ENCODE measurements around the gene NCAPH2.

NCAPH2 gene

DNA sequence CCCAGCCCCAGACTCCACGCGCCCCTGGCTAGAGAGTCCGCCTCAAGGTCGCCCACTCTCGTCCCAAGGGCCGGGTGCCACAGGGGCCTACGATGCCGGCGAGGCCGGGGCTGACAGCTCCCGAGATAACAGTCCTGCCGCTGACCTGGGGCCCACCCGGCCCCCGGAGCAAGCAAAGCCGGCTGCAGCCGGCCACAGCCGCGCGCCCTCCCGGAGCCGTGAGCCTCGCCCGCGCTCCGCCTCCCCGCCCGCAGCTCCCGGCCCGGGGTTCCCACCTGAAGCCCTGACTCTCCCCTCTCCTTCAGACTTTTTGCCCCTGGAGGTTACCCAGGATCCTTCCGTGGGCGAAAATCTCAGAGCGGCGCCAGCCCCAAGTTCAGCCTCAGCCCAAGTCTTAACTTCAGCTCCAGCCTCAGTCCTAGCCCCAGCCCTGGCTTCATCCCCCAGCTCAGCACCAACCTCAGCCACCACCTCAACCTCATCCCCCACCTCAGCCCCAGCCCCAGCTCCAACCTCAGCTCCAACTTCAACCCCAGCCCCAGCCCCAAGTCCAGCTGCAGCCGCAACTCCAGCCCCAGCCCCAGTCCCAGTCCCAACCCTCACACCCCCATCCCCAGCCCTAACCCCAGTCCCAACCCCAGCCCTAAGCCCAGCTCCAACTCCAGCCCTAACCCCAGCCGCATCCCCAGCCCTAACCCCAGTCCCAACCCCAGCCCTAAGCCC is 39.4 kb downstream of the NCAPH2 start:
- Mint-ChIP-seq H3K4me3 (peak overlapping the region; percentile 65), H3K27ac (peak overlapping the region; percentile 84), H3K4me1 (ENCODE audit: low read depth) (peaks cover 39% of the 10 kb centered on the region), H3K9me3 (no peaks in the 10 kb centered on the region), H3K36me3 (ENCODE audit: low read depth) (peaks cover 10% of the 10 kb centered on the region), H3K27me3 (ENCODE audit: low read depth) (no peaks in the 10 kb centered on the region)

DNA sequence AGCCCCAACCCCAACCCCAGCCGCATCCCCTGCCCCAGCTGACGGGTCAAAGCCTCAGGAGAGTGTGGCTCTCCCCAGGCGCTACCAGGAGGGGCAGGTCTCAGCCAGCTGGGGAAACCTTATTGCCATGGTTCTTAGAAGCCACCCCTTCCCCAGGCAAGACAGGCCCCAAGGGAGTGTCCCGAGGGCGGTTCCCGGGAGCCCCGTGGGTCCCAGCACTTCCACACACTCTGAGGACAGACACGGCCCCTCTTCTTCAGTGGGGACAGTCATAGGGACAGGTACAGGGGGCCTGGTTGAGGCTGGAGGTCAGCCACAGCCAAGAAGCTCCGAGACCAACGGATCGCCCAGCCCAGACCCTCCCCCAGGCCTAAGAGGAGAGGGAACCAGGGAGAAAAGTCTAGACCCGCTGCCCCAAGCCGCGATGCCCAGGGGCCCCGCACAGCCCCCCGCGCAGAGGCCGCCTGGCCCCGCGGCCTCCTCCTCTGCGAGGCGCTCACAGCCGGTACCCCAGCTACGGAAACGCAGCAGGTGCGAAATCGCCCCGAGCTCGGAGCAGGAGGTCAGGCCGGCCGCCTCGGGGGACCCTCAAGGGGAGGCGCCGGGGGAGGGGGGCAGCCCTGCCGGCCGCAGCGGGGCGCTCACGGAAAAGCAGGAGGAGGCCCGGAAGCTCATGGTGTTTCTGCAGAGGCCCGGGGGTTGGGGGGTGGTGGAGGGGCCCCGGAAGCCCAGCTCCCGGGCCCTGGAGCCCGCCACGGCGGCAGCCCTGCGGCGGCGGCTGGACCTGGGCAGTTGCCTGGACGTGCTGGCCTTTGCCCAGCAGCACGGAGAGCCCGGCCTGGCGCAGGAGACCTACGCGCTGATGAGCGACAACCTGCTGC is 40.3 kb downstream of the NCAPH2 start:
- Mint-ChIP-seq H3K9me3 (no peaks in the 10 kb centered on the region), H3K4me3 (peak overlapping the region; percentile 67), H3K36me3 (ENCODE audit: low read depth) (peaks cover 8% of the 10 kb centered on the region), H3K4me1 (ENCODE audit: low read depth) (peaks cover 36% of the 10 kb centered on the region), H3K27ac (peak overlapping the region; percentile 85), H3K27me3 (ENCODE audit: low read depth) (no peaks in the 10 kb centered on the region)

DNA sequence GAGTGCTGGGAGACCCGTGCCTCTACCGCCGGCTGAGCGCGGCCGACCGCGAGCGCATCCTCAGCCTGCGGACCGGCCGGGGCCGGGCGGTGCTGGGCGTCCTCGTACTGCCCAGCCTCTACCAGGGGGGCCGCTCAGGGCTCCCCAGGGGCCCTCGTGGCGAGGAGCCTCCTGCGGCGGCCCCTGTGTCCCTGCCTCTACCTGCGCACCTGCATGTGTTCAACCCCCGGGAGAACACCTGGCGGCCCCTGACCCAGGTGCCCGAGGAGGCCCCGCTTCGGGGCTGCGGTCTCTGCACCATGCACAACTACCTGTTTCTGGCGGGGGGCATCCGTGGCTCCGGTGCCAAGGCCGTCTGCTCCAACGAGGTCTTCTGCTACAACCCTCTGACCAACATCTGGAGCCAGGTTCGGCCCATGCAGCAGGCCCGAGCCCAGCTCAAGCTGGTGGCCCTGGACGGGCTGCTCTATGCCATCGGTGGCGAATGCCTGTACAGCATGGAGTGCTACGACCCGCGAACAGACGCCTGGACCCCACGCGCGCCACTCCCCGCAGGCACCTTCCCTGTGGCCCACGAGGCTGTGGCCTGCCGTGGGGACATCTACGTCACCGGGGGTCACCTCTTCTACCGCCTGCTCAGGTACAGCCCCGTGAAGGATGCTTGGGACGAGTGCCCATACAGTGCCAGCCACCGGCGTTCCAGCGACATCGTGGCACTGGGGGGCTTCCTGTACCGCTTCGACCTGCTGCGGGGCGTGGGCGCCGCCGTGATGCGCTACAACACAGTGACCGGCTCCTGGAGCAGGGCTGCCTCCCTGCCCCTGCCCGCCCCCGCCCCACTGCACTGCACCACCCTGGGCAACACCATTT is 41.1 kb downstream of the NCAPH2 start:
- peaks cover 8% of the 10 kb centered on the region for H3K36me3 Mint-ChIP-seq (ENCODE audit: low read depth)
- H3K4me3 Mint-ChIP-seq, result peak overlapping the region; percentile 75
- peak overlapping the region; percentile 74 for H3K27ac Mint-ChIP-seq
- H3K27me3 Mint-ChIP-seq (ENCODE audit: low read depth), result no peaks in the 10 kb centered on the region
- H3K9me3 Mint-ChIP-seq, result no peaks in the 10 kb centered on the region
- H3K4me1 Mint-ChIP-seq (ENCODE audit: low read depth), result peaks cover 36% of the 10 kb centered on the region

DNA sequence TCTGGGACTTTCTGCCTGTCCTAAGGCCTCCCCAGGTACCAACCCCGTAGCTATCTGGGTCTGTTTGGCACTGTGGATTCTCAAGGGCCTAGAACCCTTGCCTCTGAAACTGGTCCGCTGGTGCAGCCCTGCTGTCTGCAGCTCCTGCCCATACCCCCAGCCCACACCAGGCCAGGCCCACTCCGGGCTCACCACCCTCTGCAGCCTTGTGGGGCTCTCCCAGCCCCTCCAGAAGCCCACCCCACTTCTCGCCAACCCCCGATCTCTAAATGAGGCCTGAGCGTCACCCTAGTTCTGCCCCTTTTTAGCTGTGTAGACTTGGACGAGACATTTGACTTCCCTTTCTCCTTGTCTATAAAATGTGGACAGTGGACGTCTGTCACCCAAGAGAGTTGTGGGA is 42.4 kb downstream of the NCAPH2 start:
- Mint-ChIP-seq H3K4me1 (ENCODE audit: low read depth) (peaks cover 25% of the 10 kb centered on the region), H3K4me3 (peak overlapping the region; percentile 75), H3K36me3 (ENCODE audit: low read depth) (peaks cover 8% of the 10 kb centered on the region), H3K9me3 (no peaks in the 10 kb centered on the region), H3K27ac (peak overlapping the region; percentile 65), H3K27me3 (ENCODE audit: low read depth) (no peaks in the 10 kb centered on the region)

DNA sequence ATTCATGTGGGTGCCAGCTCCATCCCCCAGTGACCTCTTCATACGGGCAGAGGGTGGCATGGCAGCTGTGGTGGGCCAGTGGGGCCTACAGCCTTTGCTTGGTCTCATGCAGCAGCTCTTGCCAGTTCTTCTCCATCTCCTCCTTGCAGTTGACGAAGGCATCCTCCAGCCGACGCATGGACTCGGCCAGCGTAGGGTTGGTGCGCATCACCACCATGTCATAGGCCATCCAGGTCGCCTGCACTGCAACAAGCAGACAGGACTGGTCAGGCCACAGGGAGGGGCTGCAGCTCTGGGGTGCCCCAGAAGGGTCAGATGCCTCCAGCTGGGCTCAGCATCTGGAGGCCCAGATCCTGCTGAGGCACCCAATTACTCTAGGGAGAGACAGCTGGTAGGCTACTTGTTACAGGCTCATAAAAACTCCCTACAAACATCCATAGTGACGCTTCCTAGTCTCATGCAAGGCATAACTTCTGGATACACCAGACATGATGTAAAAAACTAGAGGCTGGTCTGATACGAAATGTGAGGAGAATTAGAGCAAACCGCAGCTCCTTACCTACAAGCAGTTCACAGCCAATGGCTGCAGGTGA is 43.2 kb downstream of the NCAPH2 start:
- peaks cover 8% of the 10 kb centered on the region for H3K36me3 Mint-ChIP-seq (ENCODE audit: low read depth)
- no peaks in the 10 kb centered on the region for H3K9me3 Mint-ChIP-seq
- H3K27ac Mint-ChIP-seq, result no peak overlapping the region
- H3K4me1 Mint-ChIP-seq (ENCODE audit: low read depth), result peaks cover 17% of the 10 kb centered on the region
- H3K27me3 Mint-ChIP-seq (ENCODE audit: low read depth), result no peaks in the 10 kb centered on the region
- H3K4me3 Mint-ChIP-seq, result peak overlapping the region; percentile 37

DNA sequence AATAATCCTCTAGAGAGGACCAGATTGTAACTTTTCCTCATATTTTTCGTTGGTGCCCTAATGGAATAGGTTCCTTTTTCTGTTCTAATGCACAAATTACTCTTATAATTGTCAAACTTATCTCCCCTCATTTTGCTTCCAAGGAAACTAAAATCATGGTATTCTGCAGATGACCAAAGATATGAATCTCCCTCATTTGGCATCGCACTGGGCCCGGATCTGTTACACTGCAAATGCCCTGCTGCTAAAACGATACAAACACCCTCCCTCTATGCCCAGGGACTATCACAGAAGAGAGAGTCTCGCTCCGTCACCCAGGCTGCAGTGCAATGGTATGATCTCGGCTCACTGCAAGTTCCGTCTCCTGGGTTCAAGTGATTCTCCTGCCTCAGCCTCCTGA is 45.3 kb downstream of the NCAPH2 start:
- no peaks in the 10 kb centered on the region for H3K27me3 Mint-ChIP-seq (ENCODE audit: low read depth)
- peaks cover 8% of the 10 kb centered on the region for H3K36me3 Mint-ChIP-seq (ENCODE audit: low read depth)
- peaks cover 11% of the 10 kb centered on the region for H3K4me1 Mint-ChIP-seq (ENCODE audit: low read depth)
- H3K4me3 Mint-ChIP-seq, result no peak overlapping the region
- H3K27ac Mint-ChIP-seq, result no peak overlapping the region
- no peaks in the 10 kb centered on the region for H3K9me3 Mint-ChIP-seq

DNA sequence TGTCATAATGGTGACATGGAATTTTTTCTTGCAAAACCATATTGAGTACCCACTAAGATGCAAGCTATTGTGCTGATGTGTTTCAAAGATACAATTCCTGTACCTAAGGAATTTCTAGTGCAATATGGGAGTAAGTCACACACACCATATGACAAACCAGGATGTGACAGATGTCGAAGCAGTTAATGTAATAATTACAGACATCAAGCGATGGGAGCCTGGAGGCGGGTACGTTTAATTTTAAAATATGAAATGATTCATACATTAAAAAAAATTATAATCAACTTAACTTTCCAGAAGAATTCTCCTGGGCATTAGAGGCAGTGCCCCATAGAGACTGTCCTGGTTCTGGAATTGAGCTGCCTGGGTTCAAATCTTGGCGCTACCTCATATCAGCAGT is 48.7 kb downstream of the NCAPH2 start:
- Mint-ChIP-seq H3K4me3 (no peak overlapping the region), H3K27ac (no peak overlapping the region), H3K9me3 (no peaks in the 10 kb centered on the region), H3K27me3 (ENCODE audit: low read depth) (no peaks in the 10 kb centered on the region), H3K4me1 (ENCODE audit: low read depth) (peaks cover 7% of the 10 kb centered on the region), H3K36me3 (ENCODE audit: low read depth) (no peaks in the 10 kb centered on the region)

DNA sequence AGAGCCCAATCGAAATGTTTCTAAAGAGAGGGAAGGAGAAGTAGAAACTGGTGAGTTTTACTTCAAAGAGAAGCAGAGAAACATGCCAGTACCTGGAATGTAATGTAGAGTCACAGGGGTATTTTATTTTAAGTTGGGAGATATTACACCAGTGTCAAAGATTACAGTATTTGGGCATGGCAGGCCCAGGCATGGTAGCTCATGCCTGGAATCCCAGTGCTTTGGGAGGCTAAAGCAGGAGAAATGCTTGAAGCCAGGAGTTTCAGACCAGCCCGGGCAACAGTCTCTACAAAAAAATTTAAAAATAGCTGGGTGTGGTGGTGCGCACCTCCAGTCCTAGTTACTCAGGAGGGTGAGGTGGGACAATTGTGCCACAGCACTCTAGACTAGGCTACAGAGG is 52.0 kb downstream of the NCAPH2 start:
- no peak overlapping the region for H3K27ac Mint-ChIP-seq
- H3K4me1 Mint-ChIP-seq (ENCODE audit: low read depth), result peaks cover 17% of the 10 kb centered on the region
- peaks cover 8% of the 10 kb centered on the region for H3K27me3 Mint-ChIP-seq (ENCODE audit: low read depth)
- no peaks in the 10 kb centered on the region for H3K9me3 Mint-ChIP-seq
- no peak overlapping the region for H3K4me3 Mint-ChIP-seq
- H3K36me3 Mint-ChIP-seq (ENCODE audit: low read depth), result no peaks in the 10 kb centered on the region

DNA sequence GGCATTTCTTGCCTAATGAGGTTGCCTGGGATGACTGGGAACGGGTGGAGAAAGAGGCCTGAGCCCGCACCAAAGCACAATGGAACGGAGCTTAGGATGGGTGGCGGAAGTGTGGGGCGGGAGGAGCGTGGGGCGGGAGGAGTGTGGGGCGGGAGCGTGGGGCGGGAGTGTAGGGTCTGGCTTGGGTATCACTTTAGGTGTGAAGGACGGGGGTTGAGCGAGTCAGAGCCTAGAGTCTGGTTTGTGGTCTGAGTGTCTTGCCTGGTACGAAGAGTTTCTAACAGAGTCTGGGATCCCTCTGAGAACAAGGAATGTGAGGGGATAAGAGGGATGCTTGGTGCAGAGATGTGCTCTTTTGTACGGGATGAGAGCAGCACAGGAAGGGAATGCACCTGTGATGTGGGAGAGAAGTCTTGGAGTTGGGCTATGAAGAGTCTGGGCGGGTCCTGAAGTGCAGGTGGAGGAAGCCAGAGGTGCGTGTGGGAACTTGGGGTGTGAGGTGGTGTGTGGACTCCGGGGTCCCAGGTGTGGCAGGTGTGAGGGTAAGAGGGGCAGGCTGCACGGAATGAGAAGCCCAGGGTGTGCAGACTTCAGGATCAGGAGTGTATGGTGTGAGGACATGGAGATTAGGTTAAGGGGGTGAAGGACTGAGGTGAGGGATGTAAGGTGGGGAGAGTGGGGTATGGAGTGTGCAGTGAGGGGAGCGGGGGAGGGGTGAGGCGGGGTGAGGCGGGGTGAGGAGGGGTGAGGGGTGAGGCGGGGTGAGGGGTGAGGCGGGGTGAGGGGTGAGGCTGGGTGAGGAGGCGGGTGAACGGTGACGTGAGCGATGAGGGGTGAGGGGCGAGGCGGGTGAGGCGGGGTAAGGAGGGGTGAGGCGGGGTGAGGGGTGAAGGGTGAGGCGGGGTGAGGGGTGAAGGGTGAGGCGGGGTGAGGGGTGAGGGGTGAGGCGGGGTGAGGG is 53.7 kb downstream of the NCAPH2 start:
- Mint-ChIP-seq H3K27me3 (ENCODE audit: low read depth) (peaks cover 8% of the 10 kb centered on the region), H3K4me3 (peak overlapping the region; percentile 69), H3K27ac (peak overlapping the region; percentile 72), H3K4me1 (ENCODE audit: low read depth) (peaks cover 17% of the 10 kb centered on the region), H3K36me3 (ENCODE audit: low read depth) (no peaks in the 10 kb centered on the region), H3K9me3 (no peaks in the 10 kb centered on the region)

DNA sequence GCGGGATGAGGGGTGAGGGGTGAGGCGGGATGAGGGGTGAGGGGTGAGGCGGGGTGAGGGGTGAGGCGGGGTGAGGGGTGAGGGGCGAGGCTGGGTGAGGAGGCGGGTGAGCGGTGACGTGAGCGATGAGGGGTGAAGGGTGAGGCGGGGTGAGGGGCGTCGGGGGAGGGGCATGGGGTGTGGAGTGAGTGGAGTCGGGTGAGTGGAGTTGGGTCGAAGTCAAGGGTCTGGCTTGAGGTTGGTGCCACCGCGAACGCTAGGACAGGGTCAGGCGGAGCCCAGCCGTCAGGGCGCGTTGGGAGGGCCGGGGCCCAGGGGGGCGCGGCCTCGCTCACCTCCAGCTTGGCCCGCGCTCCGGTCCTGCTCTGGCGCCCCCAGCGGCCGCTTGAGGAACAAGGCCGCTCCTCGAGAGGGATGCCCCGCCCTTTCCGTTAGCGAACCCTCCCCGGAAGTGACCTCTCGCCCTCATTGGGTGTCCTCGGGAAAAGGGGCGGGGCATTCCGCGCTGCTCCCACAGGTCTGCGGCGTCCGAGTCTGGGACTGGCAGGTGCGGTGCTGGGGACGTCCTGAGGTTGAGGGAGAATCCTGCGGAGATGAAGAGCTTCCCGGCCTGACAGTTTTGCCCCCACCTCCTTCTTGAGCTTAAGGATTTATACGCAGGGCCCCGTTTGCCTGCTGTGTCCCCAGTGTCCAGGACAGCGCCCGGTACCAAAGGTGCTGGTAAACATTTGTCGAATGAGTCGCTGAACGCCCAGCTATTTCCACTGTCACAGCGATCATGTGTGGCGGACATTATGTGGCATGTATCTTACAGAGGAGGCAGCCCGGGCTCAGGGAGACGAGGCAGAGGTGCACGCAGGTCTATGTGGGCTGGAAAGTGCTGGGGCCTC is 54.7 kb downstream of the NCAPH2 start, which contains the start of gene SYCE3:
Gene SYCE3 (minus strand): TSS at position 397 of the 890 bp plus-strand sequence. CDS start 6,514 bp downstream, outside the sequence.
- peaks cover 17% of the 10 kb centered on the region for H3K4me1 Mint-ChIP-seq (ENCODE audit: low read depth)

DNA sequence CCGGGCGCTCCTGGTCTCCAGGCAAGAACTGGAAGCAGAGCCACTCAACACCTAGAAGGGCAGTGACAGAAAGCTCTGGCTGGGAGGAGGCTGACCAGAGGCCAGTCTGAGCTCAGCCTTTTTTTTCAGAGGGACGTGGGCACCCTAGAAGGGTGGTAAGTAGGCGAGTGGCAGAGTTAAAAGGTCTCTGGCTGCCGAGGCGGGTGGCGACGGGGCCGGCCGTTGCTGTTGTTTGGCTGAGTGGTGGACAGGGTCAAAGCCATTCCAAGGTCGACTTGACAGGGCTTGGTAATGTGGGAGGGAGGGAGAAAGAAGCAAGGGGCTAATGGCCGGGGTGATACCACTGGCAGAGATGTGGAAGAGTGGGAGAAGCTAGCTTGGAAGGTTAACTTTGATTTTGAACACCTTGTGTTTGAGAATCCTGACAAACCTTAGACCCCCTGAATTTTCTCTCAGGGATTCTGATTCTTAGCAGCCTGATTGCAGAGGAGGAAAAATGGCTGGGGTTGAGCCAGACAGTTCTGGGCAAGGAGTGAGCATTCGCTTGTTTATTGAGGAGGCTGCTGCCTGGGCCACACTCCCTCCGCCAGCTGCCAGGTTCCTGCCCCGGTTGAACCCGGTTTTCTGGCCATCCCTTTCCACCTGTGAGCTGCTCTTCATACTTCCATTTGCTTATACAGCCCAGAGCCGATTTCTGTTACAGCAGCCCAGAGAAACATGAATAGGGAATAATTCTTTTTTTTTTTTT is 55.6 kb downstream of the NCAPH2 start:
- Mint-ChIP-seq H3K36me3 (ENCODE audit: low read depth) (peaks cover 2% of the 10 kb centered on the region), H3K9me3 (no peaks in the 10 kb centered on the region), H3K27me3 (ENCODE audit: low read depth) (peaks cover 8% of the 10 kb centered on the region), H3K4me3 (peak overlapping the region; percentile 90), H3K27ac (peak overlapping the region; percentile 79), H3K4me1 (ENCODE audit: low read depth) (peaks cover 17% of the 10 kb centered on the region)

More for the DNA sequence above, 54.7 kb downstream of the NCAPH2 start, which contains the start of gene SYCE3:
- Mint-ChIP-seq H3K27me3 (ENCODE audit: low read depth) (peaks cover 8% of the 10 kb centered on the region), H3K9me3 (no peaks in the 10 kb centered on the region), H3K4me3 (peak within 1 kb of the TSS; percentile 90), H3K27ac (peak within 1 kb of the TSS; percentile 79), H3K36me3 (ENCODE audit: low read depth) (no peaks in the 10 kb centered on the region)

DNA sequence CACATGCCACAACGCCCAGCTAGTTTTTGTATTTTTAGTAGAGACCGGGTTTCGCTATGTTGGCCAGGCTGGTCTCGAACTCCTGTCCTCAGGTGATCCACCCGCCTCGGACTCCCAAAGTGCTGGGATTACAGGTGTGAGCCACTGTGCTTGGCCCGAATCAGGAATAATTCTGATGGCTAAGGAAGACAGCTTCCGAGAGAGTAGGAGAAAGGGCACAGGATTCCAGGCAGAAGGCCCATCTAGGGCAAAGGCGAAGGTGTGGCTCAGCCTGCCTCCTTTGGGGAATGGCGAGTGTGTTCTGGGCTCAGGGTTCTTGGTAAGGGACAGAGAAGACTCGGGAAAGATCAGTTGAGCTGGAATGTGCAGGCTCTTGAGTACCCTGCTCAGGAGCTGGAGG is 56.3 kb downstream of the NCAPH2 start:
- H3K27ac Mint-ChIP-seq, result no peak overlapping the region
- H3K4me3 Mint-ChIP-seq, result no peak overlapping the region

More for the DNA sequence above, 56.3 kb downstream of the NCAPH2 start:
- Mint-ChIP-seq H3K27me3 (ENCODE audit: low read depth) (peaks cover 8% of the 10 kb centered on the region), H3K36me3 (ENCODE audit: low read depth) (peaks cover 8% of the 10 kb centered on the region), H3K4me1 (ENCODE audit: low read depth) (peaks cover 17% of the 10 kb centered on the region), H3K9me3 (no peaks in the 10 kb centered on the region)
